ENCODE measurements around the gene B2M. TPM values are rescaled to one million over a fixed set of nuclear protein-coding genes. Genes with fewer than 3 reads are reported as not detected.
A peak's percentile ranks its signal among the peaks of the same experiment; 100 is the strongest.
"Not testable (repeated sequence)": the region's sequence is repeated elsewhere in the genome, so short reads cannot be mapped to it uniquely, and the experiment has no call there.

Gene B2M
- total RNA-seq, 4 donors from 2014 or later = 1,151 to 3,314 (median 1,975) TPM

DNA sequence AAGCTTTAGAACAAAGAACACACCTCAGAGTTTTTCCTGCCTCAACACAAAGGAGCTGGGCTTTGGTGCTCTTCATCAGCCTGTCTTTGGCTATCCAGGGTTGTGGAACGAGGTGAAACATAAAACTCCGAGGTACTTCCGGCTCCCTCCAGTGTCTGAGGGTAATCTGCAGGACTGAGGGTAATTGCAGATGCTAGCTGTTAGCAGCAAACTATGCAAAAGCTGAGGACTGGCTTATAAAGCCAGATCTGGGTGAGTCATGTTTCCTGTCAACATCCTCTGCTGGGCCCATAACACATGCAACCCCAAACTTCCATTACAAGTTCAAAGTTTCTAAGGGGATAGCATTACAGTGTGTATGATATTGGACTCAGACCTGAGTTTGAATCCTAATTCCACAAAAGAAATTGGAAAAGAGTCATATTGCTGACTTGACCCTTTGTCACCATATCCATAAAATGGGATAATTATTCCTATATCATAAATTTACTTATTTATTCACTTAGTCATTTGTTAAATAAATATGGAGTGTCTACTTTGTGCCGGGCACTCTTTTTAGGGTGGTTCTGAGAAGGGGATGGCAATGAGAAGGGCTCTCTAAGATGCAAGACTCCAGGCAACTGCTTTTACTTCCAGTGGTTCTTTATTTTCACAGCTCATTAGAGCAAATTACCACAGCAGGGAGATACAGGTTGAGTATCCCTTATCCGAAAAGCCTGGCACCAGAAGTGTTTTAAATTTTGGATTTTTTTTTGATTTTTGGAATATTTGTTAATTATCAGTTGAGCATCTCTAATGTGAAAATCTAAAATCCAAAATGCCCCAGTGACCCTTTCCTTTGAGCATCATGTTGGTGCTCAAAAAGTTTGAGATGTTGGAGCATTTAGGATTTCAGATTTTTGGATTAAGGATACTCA is 15.5 kb downstream of the B2M start:
- Histone ChIP-seq H3K27me3 (no peaks in the 10 kb centered on the region), H3K27ac (peak overlapping the region; percentile 16 to 96 (median 94)), H3K36me3 (peaks cover 0 to 6% of the 10 kb centered on the region in 2 donors), H3K4me1 (peaks cover 0 to 53% (median 8%) of the 10 kb centered on the region in 3 donors), H3K4me3 (no peak overlapping the region), H3K9me3 (no peaks in the 10 kb centered on the region)
- 42 to 69% methylated on average over 3 of the region's 5 CpGs for WGBS, 2 donors (ENCODE audit: low coverage in 1 of 2)
- TF ChIP-seq, protein P1, sequence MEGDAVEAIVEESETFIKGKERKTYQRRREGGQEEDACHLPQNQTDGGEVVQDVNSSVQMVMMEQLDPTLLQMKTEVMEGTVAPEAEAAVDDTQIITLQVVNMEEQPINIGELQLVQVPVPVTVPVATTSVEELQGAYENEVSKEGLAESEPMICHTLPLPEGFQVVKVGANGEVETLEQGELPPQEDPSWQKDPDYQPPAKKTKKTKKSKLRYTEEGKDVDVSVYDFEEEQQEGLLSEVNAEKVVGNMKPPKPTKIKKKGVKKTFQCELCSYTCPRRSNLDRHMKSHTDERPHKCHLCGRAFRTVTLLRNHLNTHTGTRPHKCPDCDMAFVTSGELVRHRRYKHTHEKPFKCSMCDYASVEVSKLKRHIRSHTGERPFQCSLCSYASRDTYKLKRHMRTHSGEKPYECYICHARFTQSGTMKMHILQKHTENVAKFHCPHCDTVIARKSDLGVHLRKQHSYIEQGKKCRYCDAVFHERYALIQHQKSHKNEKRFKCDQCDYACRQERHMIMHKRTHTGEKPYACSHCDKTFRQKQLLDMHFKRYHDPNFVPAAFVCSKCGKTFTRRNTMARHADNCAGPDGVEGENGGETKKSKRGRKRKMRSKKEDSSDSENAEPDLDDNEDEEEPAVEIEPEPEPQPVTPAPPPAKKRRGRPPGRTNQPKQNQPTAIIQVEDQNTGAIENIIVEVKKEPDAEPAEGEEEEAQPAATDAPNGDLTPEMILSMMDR (IDR thresholded peaks at IDR 0.05) = no peak
- TF ChIP-seq POLR2A (IDR thresholded peaks at IDR 0.05) = peak; percentile 33 to 34
- TF ChIP-seq POLR2AphosphoS5 (IDR thresholded peaks at IDR 0.05) = peak; percentile 42
- no peak for TF ChIP-seq EP300 (IDR thresholded peaks at IDR 0.05)
- peak; percentile 32 for ATAC-seq

DNA sequence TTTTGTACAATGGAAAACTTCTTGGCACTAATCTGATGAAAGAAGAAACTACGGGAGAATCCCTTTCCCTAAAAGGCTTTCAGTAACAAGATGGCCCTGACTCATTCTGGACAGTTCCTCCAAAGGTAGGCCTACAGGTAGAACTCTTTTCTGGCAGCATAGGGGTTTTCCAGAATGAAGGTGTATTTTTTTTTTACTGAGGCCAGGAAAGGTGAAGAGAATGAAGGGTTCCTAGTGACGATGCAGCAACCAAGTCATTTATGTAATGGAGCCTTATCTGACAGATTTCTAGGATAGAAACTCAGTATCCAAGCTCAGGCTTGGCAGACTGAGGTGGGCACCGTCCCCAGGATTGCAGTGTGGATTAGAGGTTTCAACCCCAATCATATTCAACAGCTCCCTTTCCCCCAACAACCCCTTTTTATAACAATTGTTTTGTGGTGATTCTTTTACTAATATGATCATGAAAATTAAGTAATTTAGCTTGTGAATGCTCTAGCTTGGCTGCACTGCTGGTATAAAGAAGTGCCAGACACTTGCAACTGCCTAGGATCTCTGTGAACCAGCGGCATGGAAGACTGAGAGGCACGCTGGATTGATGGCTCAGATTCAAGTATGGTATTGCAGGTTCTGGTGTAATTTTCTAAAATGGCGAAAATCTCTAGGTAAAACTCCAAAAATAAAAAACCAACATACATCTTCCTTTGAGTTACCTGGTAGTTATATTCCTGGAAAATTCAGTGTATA is 16.3 kb downstream of the B2M start:
- H3K9me3 ChIP-seq = no peaks in the 10 kb centered on the region
- peaks cover 0 to 58% (median 8%) of the 10 kb centered on the region in 3 donors for H3K4me1 ChIP-seq
- 75 to 93% methylated on average over 4 of the region's 6 CpGs for WGBS, 2 donors (ENCODE audit: low coverage in 1 of 2)

DNA sequence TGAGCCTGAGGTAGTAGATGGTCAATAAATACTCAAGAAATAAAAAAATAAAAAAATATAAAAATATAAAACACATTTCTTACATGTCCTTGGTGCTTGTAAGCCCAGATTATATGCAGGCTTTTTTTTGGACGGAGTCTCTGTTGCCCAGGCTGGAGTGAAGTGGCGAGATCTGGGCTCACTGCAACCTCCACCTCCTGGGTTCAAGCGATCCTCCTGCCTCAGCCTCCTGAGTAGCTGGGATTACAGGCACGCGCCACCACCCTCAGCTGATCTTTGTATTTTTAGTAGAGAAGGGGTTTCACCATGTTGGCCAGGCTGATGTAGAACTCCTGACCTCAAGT is 16.9 kb downstream of the B2M start:
- Histone ChIP-seq H3K4me3 (peak overlapping the region; percentile 50 to 75), H3K4me1 (peaks cover 0 to 58% (median 8%) of the 10 kb centered on the region in 3 donors), H3K27ac (peak overlapping the region; percentile 93 to 96 (median 94)), H3K36me3 (peaks cover 0 to 12% of the 10 kb centered on the region in 2 donors)
- WGBS, 2 donors (ENCODE audit: low coverage in 1 of 2) = 44 to 66% methylated on average over 5 of the region's 5 CpGs
- ATAC-seq, H3K9me3 ChIP-seq, H3K27me3 ChIP-seq: not testable (repeated sequence)

More for the DNA sequence above, 16.3 kb downstream of the B2M start:
- TF ChIP-seq EP300 (IDR thresholded peaks at IDR 0.05) = no peak
- TF ChIP-seq, protein P1 (IDR thresholded peaks at IDR 0.05) = no peak
- TF ChIP-seq POLR2AphosphoS5 (IDR thresholded peaks at IDR 0.05) = no peak
- no peak for TF ChIP-seq POLR2A (IDR thresholded peaks at IDR 0.05)
- H3K27me3 ChIP-seq = no peaks in the 10 kb centered on the region
- peak overlapping the region; percentile 93 to 96 (median 94) for H3K27ac ChIP-seq
- H3K4me3 ChIP-seq = peak overlapping the region in 1 of 2 donors; percentile 75
- ATAC-seq = no peak
- H3K36me3 ChIP-seq = peaks cover 0 to 12% of the 10 kb centered on the region in 2 donors

DNA sequence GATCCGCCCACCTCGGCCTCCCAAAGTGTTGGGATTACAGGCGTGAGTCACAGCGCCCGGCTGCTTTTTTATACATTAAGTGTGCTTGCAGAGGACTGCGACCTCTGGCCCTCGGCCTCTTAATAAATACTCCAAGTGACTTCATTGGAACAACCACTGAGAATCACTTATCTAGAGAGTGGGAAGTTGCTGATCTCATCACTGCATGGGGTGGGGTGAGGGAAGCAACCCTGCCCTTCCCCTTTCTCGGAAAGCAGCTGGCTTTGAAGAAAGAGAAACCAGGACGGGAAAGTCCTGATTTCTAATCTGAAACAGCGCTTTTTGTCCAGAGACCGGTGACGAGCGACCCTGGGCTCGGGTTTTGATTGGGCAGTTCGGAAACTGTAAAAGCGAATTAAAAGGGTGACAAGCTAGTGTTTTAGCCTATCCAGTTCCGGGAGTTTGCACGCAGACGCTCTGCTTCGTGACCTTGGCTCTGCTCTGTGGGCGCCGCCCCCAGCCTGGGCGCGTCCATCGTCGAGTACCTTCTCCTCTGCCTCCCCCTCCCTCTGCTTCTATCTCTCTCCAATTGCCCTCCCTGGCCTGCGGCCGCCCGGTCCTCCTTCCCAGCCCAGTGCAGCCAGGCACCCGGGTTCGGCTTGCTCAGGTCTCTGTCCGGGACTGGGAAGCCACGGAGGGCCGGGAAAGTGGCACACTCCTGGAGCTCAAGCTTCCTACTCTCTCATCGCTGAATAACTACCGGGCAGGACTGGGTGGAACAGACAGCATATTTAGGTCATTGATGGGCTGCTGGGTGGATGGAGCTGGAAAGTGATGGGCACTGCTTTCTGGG is 17.5 kb downstream of the B2M start:
- peak; percentile 97 for ATAC-seq
- TF ChIP-seq, protein P1 (IDR thresholded peaks at IDR 0.05) = no peak
- TF ChIP-seq POLR2A (IDR thresholded peaks at IDR 0.05) (peak; percentile 77 to 86), POLR2AphosphoS5 (IDR thresholded peaks at IDR 0.05) (peak; percentile 90), EP300 (IDR thresholded peaks at IDR 0.05) (no peak)
- peak overlapping the region; percentile 50 to 75 for H3K4me3 ChIP-seq
- H3K27me3 ChIP-seq = no peaks in the 10 kb centered on the region
- H3K4me1 ChIP-seq = peaks cover 0 to 58% (median 8%) of the 10 kb centered on the region in 3 donors
- peaks cover 0 to 12% of the 10 kb centered on the region in 2 donors for H3K36me3 ChIP-seq
- 0% methylated on average over 1 to 16 of the region's 36 CpGs for WGBS, 2 donors (ENCODE audit: low coverage in 1 of 2)
- peak overlapping the region; percentile 93 to 96 (median 94) for H3K27ac ChIP-seq
- no peaks in the 10 kb centered on the region for H3K9me3 ChIP-seq
